Putamen (tissue), 1 donor: ENCODE data around the gene HEXIM1.

ENCODE experiments used
- DNase-seq: peaks from one replicate; pipeline ENCODE4 v3.0.0-alpha.2; 2016; ENCODE audit warnings: low spot score

HEXIM1 gene, protein sequence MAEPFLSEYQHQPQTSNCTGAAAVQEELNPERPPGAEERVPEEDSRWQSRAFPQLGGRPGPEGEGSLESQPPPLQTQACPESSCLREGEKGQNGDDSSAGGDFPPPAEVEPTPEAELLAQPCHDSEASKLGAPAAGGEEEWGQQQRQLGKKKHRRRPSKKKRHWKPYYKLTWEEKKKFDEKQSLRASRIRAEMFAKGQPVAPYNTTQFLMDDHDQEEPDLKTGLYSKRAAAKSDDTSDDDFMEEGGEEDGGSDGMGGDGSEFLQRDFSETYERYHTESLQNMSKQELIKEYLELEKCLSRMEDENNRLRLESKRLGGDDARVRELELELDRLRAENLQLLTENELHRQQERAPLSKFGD

GRCh38 chr17:45148183-45149036 is at the start of gene HEXIM1:
Gene HEXIM1 (plus strand): TSS chr17:45148475. CDS start chr17:45149191, 716 bp downstream.
- DNase-seq = peak; percentile 100

- DNase-seq = peak; percentile 70
These were observed 49.2 kb upstream of the HEXIM1 start for GRCh38 chr17:45098869-45099616.

DNA sequence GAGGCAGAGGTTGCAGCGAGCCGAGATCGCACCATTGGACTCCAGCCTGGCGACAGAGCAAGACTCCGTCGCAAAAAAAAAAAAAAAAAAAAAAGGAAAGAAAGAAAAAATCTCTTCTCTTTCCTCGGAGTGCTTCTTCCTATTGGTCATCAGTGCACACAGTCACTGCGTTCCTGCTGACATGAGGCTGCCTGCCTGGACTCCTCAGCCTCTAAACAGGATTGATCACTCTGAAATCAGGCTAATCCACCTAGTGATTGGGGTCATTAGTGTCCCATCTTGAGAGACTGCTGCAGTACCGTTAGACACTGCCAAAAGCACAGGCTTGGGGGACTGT is 46.8 kb upstream of the HEXIM1 start:
- no peak for DNase-seq

- DNase-seq = no peak
These were observed 46.1 kb upstream of the HEXIM1 start for GRCh38 chr17:45101883-45102811.

- no peak for DNase-seq
These were observed 45.4 kb upstream of the HEXIM1 start for GRCh38 chr17:45102856-45103255.

GRCh38 chr17:45103269-45103795 is 44.9 kb upstream of the HEXIM1 start:
- DNase-seq = no peak

DNA sequence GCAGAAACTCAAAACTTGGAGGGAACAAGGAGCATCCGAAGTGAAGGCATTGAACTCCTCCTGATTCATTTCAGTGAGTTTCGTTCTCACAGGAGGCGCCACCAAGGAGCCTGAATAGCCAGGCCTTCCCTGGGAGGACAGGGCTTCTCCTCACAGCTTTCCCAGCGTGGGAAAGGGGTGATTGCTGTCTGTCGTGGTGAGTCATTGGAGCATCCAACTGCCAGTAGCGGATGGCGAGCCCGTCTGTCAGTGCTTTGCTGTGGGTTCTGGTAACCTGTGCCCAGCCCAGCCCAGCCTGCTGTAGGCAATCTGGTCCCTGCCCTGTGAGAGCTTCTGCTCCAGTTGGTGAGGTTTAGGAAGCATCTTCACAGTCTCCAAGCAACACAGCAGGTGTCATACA is 44.2 kb upstream of the HEXIM1 start:
- no peak for DNase-seq

DNA sequence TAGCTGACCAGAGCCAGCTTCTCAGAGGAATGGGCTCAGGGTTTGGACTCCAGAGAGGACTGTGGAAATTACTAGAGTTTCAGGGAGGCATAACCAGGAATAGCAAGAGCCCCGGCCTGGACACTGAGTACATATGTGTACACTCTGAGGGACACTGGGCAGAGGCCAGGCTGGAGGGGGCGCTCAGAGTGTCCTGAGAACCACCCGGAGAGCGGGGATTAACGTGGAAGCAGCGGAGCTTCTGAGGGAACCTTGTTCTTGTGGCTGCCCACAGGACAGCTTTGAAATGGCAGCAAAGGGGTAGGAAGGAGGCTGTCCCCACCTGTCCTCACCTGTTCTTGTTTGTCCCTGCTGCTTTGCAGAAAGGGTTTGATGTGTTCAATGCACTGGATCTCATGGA is 43.8 kb upstream of the HEXIM1 start:
- no peak for DNase-seq

DNA sequence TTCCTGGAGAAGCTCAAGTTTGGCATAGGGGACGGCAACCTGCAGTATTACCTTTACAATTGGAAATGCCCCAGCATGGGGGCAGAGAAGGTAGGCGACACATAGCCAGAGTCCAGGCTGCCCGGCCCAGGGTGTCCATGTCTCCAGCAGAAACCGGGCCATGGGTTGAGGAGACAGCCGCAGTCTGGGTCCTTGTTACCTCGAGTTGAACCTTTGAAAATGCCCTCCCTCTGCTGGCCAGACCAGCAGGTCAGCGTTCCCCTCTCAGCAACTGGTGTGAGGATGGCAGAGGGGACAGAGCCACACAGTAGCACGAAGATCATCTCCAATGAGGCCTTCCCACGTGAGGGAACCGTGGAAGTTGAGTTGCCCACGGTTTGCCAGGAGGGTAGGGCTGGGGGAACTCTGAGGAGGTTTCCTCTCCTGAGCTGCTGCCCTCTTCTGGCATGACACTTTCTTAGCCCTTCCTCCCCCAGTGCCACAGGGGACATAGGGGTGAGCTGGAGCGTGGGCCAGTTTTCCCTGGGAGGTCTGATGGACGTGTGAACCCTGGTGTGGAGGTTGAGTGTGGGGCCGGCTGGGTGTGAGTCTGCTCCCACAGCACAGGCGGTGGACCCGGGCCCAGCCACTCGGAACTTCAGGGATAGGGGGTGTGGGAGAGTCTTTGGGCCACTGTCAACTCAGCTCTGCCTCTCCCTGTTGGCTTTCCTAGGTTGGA is 43.2 kb upstream of the HEXIM1 start:
- DNase-seq = no peak

DNA sequence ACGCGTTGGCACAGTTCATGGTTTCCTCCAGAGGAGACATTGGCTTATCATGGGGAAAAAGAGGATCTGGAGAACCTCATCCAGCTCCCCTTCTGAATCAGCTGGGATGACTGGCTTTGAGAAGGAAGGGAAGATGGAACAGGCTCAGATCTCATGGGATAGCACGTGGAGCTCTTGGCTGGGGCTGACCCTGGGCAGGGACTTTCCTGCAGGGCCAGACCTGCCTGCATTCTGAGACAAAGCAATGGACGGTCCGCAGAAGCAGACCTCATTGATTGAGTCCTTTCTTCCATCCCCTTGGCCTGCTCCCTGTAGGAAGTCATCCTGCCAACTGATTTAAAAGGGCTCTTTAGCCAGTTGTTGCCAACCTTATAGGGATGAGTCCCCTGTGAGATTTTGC is 42.2 kb upstream of the HEXIM1 start:
- no peak for DNase-seq

- no peak for DNase-seq
These were observed 41.7 kb upstream of the HEXIM1 start for GRCh38 chr17:45106582-45106981.

DNA sequence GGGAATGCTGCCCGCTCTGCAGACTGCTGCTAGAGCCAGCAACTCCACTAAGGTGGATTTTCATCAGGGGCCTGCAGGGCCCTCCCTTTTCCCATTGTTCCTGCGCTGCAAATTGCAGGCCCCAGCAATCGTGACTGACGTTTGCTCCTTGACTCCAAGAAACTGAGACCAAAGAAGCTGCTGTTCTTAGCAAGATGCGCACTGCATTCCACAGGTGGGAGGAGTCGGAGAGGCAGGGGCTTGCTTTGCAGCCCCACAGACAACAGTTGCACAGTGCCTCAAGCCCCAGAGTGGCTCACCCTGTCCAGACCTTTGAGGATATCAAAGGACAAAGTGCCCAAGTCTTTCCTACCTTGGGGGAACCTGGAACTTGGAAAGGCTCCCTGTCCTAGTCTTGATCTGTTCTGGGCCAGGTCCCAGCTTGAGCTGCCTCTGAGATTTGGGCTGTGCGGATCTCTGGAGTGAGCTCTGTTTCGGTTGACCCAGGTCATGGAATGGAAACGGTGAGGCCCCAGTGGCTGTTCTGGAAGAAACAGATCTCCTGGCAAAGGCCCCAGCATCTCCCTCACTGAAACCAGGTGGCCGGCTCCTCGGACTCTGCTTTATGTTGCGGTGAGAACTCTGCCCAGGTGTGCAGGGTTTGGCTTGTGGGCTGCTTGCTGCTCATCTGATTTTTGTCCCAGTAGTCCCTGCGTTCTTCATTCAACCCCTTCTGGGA is 40.8 kb upstream of the HEXIM1 start:
- DNase-seq = no peak

GRCh38 chr17:45108051-45108450 is 40.2 kb upstream of the HEXIM1 start:
- no peak for DNase-seq

DNA sequence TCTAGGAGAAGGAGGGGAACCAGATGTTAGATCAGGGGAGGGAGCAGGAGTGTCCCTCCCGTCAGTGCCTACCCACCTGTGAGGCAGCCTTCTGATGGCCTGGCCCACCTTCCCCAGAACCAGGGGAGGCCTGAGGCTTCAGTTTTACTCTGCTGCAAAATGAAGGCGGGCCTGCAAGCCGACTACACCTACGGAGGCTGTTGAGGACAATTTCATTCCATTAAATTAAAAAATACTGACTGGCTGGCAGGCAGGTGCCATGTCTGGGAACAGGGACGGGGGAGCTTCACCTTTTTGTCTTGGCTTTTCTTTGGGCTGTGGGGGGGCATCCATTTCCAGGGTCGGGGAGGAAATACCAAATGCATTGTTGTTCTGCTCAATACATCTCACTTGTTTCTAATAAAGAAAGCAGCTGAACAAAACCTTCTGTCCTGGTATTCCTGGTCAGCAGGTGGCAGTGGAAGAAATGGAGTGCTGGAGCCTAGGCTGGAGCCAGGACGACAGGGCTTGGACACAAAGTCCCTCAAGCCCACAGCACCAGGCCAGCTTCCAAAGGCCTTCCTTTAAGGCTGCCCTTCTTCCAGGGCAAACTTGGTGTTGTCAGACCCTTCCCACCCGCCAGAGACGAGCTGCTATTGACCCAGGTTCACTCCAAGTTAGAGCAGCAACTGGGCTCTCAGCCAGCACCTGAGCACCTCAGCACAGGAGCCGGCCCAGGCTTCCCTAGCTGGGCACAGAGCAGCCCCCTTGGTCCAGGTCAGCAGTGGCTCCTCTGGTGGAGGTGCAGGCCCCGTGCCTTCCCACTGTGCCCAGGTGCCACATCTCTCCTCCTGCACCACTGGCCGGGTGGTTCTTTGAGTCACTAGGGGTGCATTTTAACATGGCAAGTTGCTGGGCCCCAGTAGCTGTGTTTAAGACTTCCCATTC is 39.4 kb upstream of the HEXIM1 start:
- no peak for DNase-seq

DNA sequence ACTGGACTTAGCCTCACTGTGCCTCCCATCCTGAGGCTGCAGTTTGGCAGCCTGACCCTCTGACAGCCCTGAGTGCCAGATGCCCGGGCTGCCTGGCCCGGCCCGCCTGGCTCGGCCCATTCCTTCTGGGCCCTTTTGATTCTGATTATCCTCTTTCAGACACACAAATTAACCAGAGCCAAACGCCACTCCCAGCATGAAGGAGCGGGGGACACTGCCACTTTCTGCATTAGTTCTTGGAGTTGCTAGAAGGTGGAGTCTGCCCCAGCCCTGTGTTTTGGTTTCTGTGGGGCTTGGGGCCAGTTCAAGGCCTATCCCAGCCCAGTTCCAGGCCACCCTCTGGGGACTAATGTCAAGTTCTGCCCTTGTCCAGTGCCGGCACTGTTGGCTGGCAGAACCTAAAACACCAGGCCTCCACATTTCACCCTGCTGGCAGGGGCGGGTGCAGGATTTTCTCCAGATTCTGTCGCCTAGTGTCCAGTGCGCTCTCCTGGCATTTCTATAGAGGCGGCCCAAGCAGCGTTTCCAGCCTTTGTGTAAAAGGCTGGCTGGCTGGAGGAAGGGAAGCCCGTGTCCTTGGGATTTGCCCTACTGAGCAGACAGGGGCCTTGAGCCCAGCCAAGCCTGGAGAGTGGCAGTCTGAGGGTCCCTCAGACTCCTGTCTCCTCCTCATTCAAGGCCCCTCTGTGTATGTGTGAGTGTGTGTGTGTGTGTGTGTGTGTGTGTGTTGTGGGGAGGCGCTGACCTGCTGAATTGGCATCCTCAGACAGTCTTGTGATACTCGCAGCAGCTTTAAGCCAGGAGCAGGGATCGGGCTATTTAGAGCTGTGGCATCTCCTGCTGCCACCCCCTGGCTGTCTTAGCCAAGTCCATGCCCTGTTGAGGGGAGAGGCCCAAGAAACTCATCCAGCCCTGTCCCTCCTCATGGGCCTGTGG is 37.3 kb upstream of the HEXIM1 start:
- peak; percentile 35 for DNase-seq

- no peak for DNase-seq
These were observed 36.4 kb upstream of the HEXIM1 start for GRCh38 chr17:45111850-45112249.

DNA sequence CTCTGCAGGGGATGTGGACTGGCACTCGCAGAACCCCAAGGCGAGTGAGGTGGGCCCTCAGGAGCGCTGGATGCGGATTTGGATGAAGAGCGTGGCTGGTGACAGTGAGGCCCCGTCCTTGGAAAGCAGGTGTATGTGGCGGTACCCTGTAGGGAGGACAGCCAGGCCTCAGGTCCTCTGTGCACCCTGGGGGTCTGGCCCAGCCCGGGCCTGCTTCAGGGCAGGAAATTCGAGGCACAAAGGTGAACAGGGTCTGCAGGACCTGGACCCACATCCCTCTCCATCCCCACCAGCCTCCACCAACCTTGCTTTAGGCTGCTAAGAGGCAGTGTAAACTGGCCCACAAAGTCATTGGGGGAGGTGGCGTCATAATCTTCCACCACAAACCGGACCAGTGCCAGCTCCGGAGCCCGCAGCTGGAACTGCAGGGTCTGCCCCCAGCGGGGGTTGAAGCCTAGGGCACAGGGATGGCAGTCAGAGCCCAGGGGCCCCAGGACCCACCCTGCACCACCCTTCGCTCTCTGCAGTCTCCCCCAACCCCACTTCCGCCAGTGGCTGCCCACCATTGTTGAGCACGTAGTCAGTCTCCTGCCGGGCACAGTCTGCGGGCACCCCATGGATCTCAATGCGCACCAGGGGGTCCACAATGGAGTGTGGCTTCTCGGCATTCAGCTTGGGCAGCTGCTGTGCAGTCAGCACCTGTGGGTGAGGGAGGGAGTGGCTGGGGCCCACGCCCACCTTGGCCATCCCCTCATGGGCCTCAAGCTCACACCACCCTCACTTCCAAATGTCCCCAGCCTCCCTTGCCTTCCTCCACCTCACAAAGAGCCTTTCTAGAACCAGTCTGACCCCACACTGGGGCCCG is 35.5 kb upstream of the HEXIM1 start:
- DNase-seq = no peak
